OCI-LY3 (cell line): ENCODE results near the gene RPS6KA5.
"Not testable (repeated sequence)": the region's sequence is repeated elsewhere in the genome, so short reads cannot be mapped to it uniquely, and the experiment has no call there.

Experiments
- CTCF ChIP-seq: fragments of 200-600, 300-600 bp; sonication (generic); IDR thresholded peaks from 2 replicates; pipeline ENCODE4 v1.5.1; 2014; ENCODE audit warnings: antibody characterized with exemption, low read length, low read depth
- EZH2phosphoT487 ChIP-seq: fragments of 200-600 bp; shearing (Covaris generic); IDR thresholded peaks from 2 replicates; pipeline ENCODE4 v1.6.1; 2018; ENCODE audit warnings: antibody characterized with exemption, mixed run types, low read depth

- TF ChIP-seq CTCF, EZH2phosphoT487: not testable (repeated sequence)
These were observed 106.8 kb downstream of the RPS6KA5 start for GRCh38 chr14:90953643-90954042.
